Measurements from ENCODE around the gene PHETA1. TPM values are rescaled to one million over a fixed set of nuclear protein-coding genes. Genes with fewer than 3 reads are reported as not detected.
A peak's percentile ranks its signal among the peaks of the same experiment; 100 is the strongest.
"Not testable (repeated sequence)": the region's sequence is repeated elsewhere in the genome, so short reads cannot be mapped to it uniquely, and the experiment has no call there.

The PHETA1 gene
- total and polyA plus RNA-seq, 11 donors: 12.8 to 48.7 (median 24.5) TPM

DNA sequence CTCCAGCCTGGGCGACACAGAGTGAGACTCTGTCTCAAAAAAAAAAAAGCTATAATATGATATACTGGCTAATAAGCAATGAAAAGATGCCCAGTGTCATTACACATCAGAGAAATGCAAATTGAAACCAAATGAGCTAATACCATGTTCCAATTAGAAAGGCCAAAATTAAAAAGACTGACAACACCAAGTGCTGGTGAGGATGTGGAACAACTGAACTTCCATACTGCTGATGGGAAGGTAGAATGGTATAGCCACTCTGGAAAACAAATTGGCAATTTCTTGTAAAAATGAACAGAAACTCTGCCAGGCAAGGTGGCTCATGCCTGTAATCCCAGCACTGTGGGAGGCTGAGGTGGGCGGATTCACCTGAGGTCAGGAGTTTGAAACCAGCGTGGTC, 8.5 kb upstream of the PHETA1 start:
- WGBS, 4 donors: 97 to 100% (median 98%) methylated on average over 3 of the region's 3 CpGs
- no peak for DNase-seq
- no peak for TF ChIP-seq POLR2A (IDR thresholded peaks at IDR 0.05)
- peaks cover 0 to 3% (median 0%) of the 10 kb centered on the region in 12 donors for H3K9me3 ChIP-seq
- intact Hi-C loops (cut with DNase I): no loop called here
- H3K27me3 ChIP-seq: no peaks in the 10 kb centered on the region
- H3K4me1 ChIP-seq: no peaks in the 10 kb centered on the region
- ATAC-seq: no peak
- H3K4me3 ChIP-seq: no peak overlapping the region
- no peak overlapping the region for H3K27ac ChIP-seq
- H3K36me3 ChIP-seq: no peaks in the 10 kb centered on the region

DNA sequence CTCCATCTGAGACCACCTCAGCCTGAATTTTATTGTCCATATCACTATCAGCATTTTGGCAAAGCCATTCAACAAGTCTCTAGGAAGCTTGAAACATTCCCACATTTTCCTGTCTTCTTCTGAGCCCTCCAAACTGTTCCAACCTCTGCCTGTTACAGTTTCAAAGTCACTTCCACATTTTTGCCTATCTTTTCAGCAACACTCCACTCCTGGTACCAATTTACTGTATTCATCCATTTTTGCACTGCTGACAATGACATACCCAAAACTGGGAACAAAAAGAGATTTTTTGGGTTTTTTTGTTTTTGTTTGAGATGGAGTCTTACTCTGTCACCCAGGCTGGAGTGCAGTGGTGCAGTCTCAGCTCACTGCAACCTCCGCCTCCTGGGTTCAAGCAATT, 4.3 kb upstream of the PHETA1 start:
- H3K27me3 ChIP-seq; ATAC-seq; H3K27ac ChIP-seq; H3K4me3 ChIP-seq; H3K36me3 ChIP-seq; DNase-seq; intact Hi-C loops (cut with DNase I); H3K9me3 ChIP-seq: not testable (repeated sequence)
- WGBS, 4 donors: 96 to 100% (median 97%) methylated on average over 1 of the region's 1 CpG
- H3K4me1 ChIP-seq: peaks cover 0 to 15% (median 7%) of the 10 kb centered on the region in 12 donors

- Histone ChIP-seq H3K36me3 (peaks cover 0 to 13% (median 0%) of the 10 kb centered on the region in 9 donors), H3K9me3 (no peaks in the 10 kb centered on the region), H3K27me3 (no peaks in the 10 kb centered on the region), H3K4me3 (peak overlapping the region; percentile 75 to 99 (median 84)), H3K4me1 (peaks cover 0 to 34% (median 21%) of the 10 kb centered on the region in 12 donors), H3K27ac (peak overlapping the region in 10 of 12 donors; percentile 17 to 89 (median 84))
- DNase-seq: no peak
- TF ChIP-seq, protein P1, sequence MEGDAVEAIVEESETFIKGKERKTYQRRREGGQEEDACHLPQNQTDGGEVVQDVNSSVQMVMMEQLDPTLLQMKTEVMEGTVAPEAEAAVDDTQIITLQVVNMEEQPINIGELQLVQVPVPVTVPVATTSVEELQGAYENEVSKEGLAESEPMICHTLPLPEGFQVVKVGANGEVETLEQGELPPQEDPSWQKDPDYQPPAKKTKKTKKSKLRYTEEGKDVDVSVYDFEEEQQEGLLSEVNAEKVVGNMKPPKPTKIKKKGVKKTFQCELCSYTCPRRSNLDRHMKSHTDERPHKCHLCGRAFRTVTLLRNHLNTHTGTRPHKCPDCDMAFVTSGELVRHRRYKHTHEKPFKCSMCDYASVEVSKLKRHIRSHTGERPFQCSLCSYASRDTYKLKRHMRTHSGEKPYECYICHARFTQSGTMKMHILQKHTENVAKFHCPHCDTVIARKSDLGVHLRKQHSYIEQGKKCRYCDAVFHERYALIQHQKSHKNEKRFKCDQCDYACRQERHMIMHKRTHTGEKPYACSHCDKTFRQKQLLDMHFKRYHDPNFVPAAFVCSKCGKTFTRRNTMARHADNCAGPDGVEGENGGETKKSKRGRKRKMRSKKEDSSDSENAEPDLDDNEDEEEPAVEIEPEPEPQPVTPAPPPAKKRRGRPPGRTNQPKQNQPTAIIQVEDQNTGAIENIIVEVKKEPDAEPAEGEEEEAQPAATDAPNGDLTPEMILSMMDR (IDR thresholded peaks at IDR 0.05): no peak
- no peak for TF ChIP-seq POLR2A (IDR thresholded peaks at IDR 0.05)
- no peak for ATAC-seq
- 48 to 61% (median 56%) methylated on average over 13 of the region's 13 CpGs for WGBS, 4 donors
- intact Hi-C loops (cut with DNase I): no loop called here
Measured at GRCh38 chr12:111369496-111370220, 763 bp upstream of the PHETA1 start.

DNA sequence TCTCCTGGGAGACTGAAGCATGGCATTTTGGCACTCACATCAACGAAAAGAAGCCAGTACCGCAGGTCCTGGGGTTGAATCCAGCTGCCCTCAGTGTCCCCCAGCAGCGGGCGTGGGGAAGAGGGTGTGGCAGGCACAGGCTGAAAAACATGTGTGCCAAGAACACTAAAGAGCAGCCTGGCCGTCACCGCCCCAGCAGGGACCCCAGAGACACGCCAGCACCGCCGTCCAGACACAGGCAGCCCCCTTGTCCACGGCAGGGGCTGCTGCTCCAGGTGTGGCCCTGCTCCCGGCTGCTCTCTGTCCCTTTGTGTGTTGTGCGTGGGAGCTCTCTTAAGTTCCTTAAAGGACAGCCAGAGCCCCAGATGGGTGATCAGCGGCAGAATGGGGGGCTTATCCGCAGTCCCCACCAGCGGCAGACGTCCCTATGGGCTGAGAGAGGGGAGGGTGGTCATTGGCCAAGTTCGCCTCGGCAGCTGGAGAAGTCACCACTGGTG, 556 bp downstream of the PHETA1 start:
- Histone ChIP-seq H3K27me3 (no peaks in the 10 kb centered on the region), H3K9me3 (no peaks in the 10 kb centered on the region), H3K4me3 (peak overlapping the region; percentile 75 to 99 (median 84)), H3K36me3 (peaks cover 0 to 13% (median 9%) of the 10 kb centered on the region in 9 donors), H3K4me1 (peaks cover 0 to 45% (median 24%) of the 10 kb centered on the region in 12 donors), H3K27ac (peak overlapping the region; percentile 53 to 89 (median 84))
- DNase-seq (peak in 4 of 5 donors; percentile 26 to 58 (median 50)), ATAC-seq (peak in 3 of 4 donors; percentile 2 to 21 (median 18))
- intact Hi-C loops (cut with DNase I): no loop called here
- no peak for TF ChIP-seq POLR2A (IDR thresholded peaks at IDR 0.05)
- TF ChIP-seq, protein P1 (IDR thresholded peaks at IDR 0.05): no peak
- 0 to 1% (median 1%) methylated on average over 8 to 18 of the region's 18 CpGs for WGBS, 4 donors

GRCh38 chr12:111367661-111368221, 1.2 kb downstream of the PHETA1 start:
- Histone ChIP-seq H3K36me3 (peaks cover 0 to 18% (median 13%) of the 10 kb centered on the region in 9 donors), H3K27ac (peak overlapping the region in 11 of 12 donors; percentile 79 to 89 (median 85)), H3K4me1 (peaks cover 0 to 48% (median 24%) of the 10 kb centered on the region in 12 donors), H3K4me3 (peak overlapping the region; percentile 75 to 99 (median 84)), H3K27me3 (no peaks in the 10 kb centered on the region), H3K9me3 (no peaks in the 10 kb centered on the region)
- ATAC-seq (peak in 1 of 4 donors; percentile 3), DNase-seq (peak in 1 of 5 donors; percentile 63)
- TF ChIP-seq, protein P1 (IDR thresholded peaks at IDR 0.05): no peak
- intact Hi-C loops (cut with DNase I): no loop called here
- 26 to 44% (median 38%) methylated on average over 3 to 7 of the region's 7 CpGs for WGBS, 4 donors
